Measurements from ENCODE around the gene HIP1.

DNA sequence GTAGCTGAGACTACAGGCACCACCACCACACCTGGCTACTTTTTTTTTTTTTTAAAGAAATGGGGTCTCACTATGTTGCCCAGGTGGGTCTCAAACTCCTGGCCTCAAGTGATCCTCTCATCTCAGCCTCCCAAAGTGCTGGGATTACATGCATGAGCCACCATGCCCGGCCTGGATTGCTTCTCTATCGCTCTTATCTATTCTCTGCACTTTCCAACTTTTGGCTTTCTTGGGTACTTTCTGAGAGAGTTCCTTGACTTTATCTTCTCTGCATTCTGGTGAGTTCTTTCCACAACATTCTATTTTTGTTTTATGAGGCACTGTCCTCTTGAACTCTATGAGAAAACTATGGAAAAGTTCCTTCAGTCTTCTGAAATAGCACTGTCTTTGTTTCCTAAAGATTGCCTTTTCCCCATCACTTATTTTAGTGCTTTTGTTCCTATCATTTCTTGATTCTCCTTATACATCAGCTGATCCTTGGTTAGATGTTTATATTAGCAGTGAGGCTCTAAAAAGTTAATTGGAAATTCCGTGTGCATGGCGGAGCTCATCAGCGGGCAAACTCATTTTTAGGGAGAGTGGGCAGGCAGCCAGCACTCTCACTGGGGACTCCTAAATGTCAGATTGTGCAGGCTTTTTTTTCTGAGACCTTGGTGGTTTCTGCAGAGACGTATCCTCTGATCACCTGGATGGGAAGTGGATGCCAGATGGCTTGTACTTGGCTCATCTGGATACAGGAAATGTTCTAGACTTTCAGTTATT is 43.9 kb downstream of the HIP1 start:
- no peak for TF ChIP-seq EZH2 (IDR thresholded peaks at IDR 0.05)
- no peak for TF ChIP-seq CTCF (IDR thresholded peaks at IDR 0.05)
